Mesodermal cell (in vitro differentiated cells): ENCODE data around the gene SFMBT2.
"Not testable (repeated sequence)": the region's sequence is repeated elsewhere in the genome, so short reads cannot be mapped to it uniquely, and the experiment has no call there.

ENCODE experiments used
- H3K27ac ChIP-seq: 2 replicates; pipeline ENCODE4 v1.7.0; 2013; ENCODE audit warnings: mild to moderate bottlenecking, low read depth, low read length, moderate library complexity; ENCODE audit not compliant: severe bottlenecking
- H3K36me3 ChIP-seq: 2 replicates; pipeline ENCODE4 v1.7.1; 2013; ENCODE audit warnings: mild to moderate bottlenecking, low read length, moderate library complexity; ENCODE audit not compliant: control insufficient read depth, insufficient read depth
- H3K4me1 ChIP-seq: one replicate; pipeline ENCODE4 v1.7.1; 2013; ENCODE audit warnings: mild to moderate bottlenecking, low read length; ENCODE audit not compliant: insufficient read depth, control insufficient read depth, poor library complexity, severe bottlenecking
- H3K4me3 ChIP-seq: 2 replicates; pipeline ENCODE4 v1.7.0; 2013; ENCODE audit warnings: low read length, control low read depth, mild to moderate bottlenecking; ENCODE audit not compliant: insufficient read depth, poor library complexity, severe bottlenecking; ENCODE audit errors: extremely low read depth
- H3K9me3 ChIP-seq: 2 replicates; pipeline ENCODE4 v1.7.1; 2013; ENCODE audit warnings: mild to moderate bottlenecking, low read length, moderate library complexity; ENCODE audit not compliant: control insufficient read depth
- WGBS, 2 experiments: methylation state at CpG; one replicate each; pipeline ENCODE4 v1.1.5; 2013; ENCODE audit warnings: missing lambda C conversion rate in 2 of 2; ENCODE audit not compliant: insufficient coverage in 2 of 2; 5-methylcytosine and 5-hydroxymethylcytosine counted together

The SFMBT2 gene

GRCh38 chr10:7306616-7307015 lies 104.2 kb downstream of the SFMBT2 start:
- H3K27ac ChIP-seq, result no peak overlapping the region
- no peak overlapping the region for H3K4me3 ChIP-seq
- H3K4me1 ChIP-seq, result no peaks in the 10 kb centered on the region
- H3K9me3 ChIP-seq, result no peaks in the 10 kb centered on the region
- H3K36me3 ChIP-seq, result no peaks in the 10 kb centered on the region

GRCh38 chr10:7306147-7306546 lies 104.7 kb downstream of the SFMBT2 start:
- 93 to 98% methylated on average over 5 to 6 of the region's 9 CpGs for WGBS, 2 experiments
- no peaks in the 10 kb centered on the region for H3K9me3 ChIP-seq

GRCh38 chr10:7305053-7305452 lies 105.8 kb downstream of the SFMBT2 start:
- 95% methylated on average over 3 of the region's 6 CpGs; no CpG with 5 or more reads in 1 of the 2 experiments for WGBS, 2 experiments

More at GRCh38 chr10:7306147-7306546, 104.7 kb downstream of the SFMBT2 start:
- no peaks in the 10 kb centered on the region for H3K4me1 ChIP-seq
- H3K27ac ChIP-seq, result no peak overlapping the region
- no peaks in the 10 kb centered on the region for H3K36me3 ChIP-seq
- no peak overlapping the region for H3K4me3 ChIP-seq

GRCh38 chr10:7304110-7304509 lies 106.7 kb downstream of the SFMBT2 start:
- no peaks in the 10 kb centered on the region for H3K4me1 ChIP-seq
- no peaks in the 10 kb centered on the region for H3K9me3 ChIP-seq
- 95 to 100% methylated on average over 1 to 4 of the region's 4 CpGs for WGBS, 2 experiments
- no peaks in the 10 kb centered on the region for H3K36me3 ChIP-seq
- no peak overlapping the region for H3K4me3 ChIP-seq
- H3K27ac ChIP-seq, result no peak overlapping the region

More at GRCh38 chr10:7305053-7305452, 105.8 kb downstream of the SFMBT2 start:
- H3K4me3 ChIP-seq, result no peak overlapping the region
- no peak overlapping the region for H3K27ac ChIP-seq
- H3K36me3 ChIP-seq, result no peaks in the 10 kb centered on the region
- no peaks in the 10 kb centered on the region for H3K4me1 ChIP-seq
- no peaks in the 10 kb centered on the region for H3K9me3 ChIP-seq

- Histone ChIP-seq H3K9me3 (no peaks in the 10 kb centered on the region), H3K36me3 (no peaks in the 10 kb centered on the region), H3K4me1 (no peaks in the 10 kb centered on the region), H3K4me3 (no peak overlapping the region), H3K27ac (no peak overlapping the region)
- WGBS, 2 experiments, result no CpG with 5 or more reads among the region's 2 CpGs
These were observed 107.8 kb downstream of the SFMBT2 start for GRCh38 chr10:7302930-7303557.

GRCh38 chr10:7302392-7302906 lies 108.4 kb downstream of the SFMBT2 start:
- Histone ChIP-seq H3K27ac (no peak overlapping the region), H3K4me1 (no peaks in the 10 kb centered on the region), H3K9me3 (no peaks in the 10 kb centered on the region), H3K36me3 (no peaks in the 10 kb centered on the region), H3K4me3 (no peak overlapping the region)
- 67 to 71% methylated on average over 1 of the region's 4 CpGs for WGBS, 2 experiments

- H3K4me3 ChIP-seq, result no peak overlapping the region
- H3K4me1 ChIP-seq, result no peaks in the 10 kb centered on the region
- H3K27ac ChIP-seq, result no peak overlapping the region
- H3K36me3 ChIP-seq, result no peaks in the 10 kb centered on the region
- WGBS, 2 experiments, result 69 to 71% methylated on average over 20 to 21 of the region's 21 CpGs
- H3K9me3 ChIP-seq, result no peaks in the 10 kb centered on the region
These were observed 109.6 kb downstream of the SFMBT2 start for GRCh38 chr10:7301006-7301778.

GRCh38 chr10:7300384-7300971 lies 110.4 kb downstream of the SFMBT2 start:
- 33 to 46% methylated on average over 2 to 4 of the region's 5 CpGs for WGBS, 2 experiments
- H3K9me3 ChIP-seq, result no peaks in the 10 kb centered on the region
- no peaks in the 10 kb centered on the region for H3K4me1 ChIP-seq
- no peak overlapping the region for H3K27ac ChIP-seq
- no peaks in the 10 kb centered on the region for H3K36me3 ChIP-seq
- H3K4me3 ChIP-seq, result no peak overlapping the region

GRCh38 chr10:7299601-7300325 lies 111.1 kb downstream of the SFMBT2 start:
- not testable (repeated sequence) for H3K9me3 ChIP-seq, H3K36me3 ChIP-seq, H3K4me3 ChIP-seq, H3K4me1 ChIP-seq, H3K27ac ChIP-seq
- WGBS, 2 experiments, result no CpG with 5 or more reads among the region's 7 CpGs

- Histone ChIP-seq H3K27ac (no peak overlapping the region), H3K9me3 (no peaks in the 10 kb centered on the region), H3K4me1 (no peaks in the 10 kb centered on the region), H3K36me3 (no peaks in the 10 kb centered on the region), H3K4me3 (no peak overlapping the region)
- WGBS, 2 experiments, result 98 to 99% methylated on average over 5 to 6 of the region's 7 CpGs
These were observed 112.3 kb downstream of the SFMBT2 start for GRCh38 chr10:7298495-7298894.
